Pancreas (tissue), 10 donors: Measurements from ENCODE around the gene GRHPR. TPM values are rescaled to one million over a fixed set of nuclear protein-coding genes. Genes with fewer than 3 reads are reported as not detected.

ENCODE experiments used
- ATAC-seq, 4 donors: fragments of 200-7000 bp; cut with Tn5 transposase; one replicate each; pipeline versions ENCODE4 v1.8.0 to v1.9.1; 2020; ENCODE audit warnings: mild to moderate bottlenecking in 4 of 4, moderate library complexity in 4 of 4
- DNase-seq, 6 donors: peaks; one replicate each; pipeline ENCODE4 v3.0.0-alpha.2; 2020
- FAIRE-seq: peaks from 2 replicates; lab custom pipeline; 2012; peaks lifted over from hg19 to GRCh38; lab: Jason Lieb, UNC
- H3K27ac ChIP-seq, 4 donors: fragments of 200-600 bp; sonication (generic); 1 replicate in 3 of 4; 2 replicates in 1 of 4; pipeline versions ENCODE4 v1.5.0 to v1.8.0; 2020
- H3K27me3 ChIP-seq, 4 donors: fragments of 200-600 bp; one replicate each; pipeline ENCODE4 v1.8.0; 2021
- H3K36me3 ChIP-seq, 3 donors: fragments of 200-600 bp; sonication (generic) in 1 of 3; one replicate each; pipeline versions ENCODE4 v1.5.0 to v1.8.0; 2020 to 2021
- H3K4me1 ChIP-seq, 3 donors: fragments of 200-600 bp; one replicate each; pipeline ENCODE4 v1.8.0; 2021
- H3K4me3 ChIP-seq, 4 donors: fragments of 200-600 bp; sonication (generic) in 2 of 4; one replicate each; pipeline versions ENCODE4 v1.5.0 to v1.8.0; 2020 to 2021
- H3K9me3 ChIP-seq, 4 donors: fragments of 200-600 bp; one replicate each; pipeline ENCODE4 v1.8.0; 2021
- CTCF ChIP-seq, 4 donors: fragments of 200-600 bp; sonication (generic) in 3 of 4; IDR thresholded peaks; one replicate each; pipeline versions ENCODE4 v1.5.0 to v1.8.0; 2021; ENCODE audit warnings: antibody characterized with exemption in 4 of 4
- WGBS, 2 donors: extraction: QIAGEN DNeasy Blood & Tissue Kit; methylation state at CpG; one replicate each; pipeline ENCODE4 v1.1.7; 2013; 5-methylcytosine and 5-hydroxymethylcytosine counted together
- intact Hi-C, 3 donors: fragments of 100-400 bp; cut with DNase I; formaldehyde crosslinking; loops; one replicate each; pipeline versions ENCODE4 v1.11.1 to v1.14.2; 2022
- polyA plus RNA-seq, 2 donors: library from polyadenylated mRNA; stranded (reverse); fragments of 200-250 nt; gene quantifications; one replicate each; pipeline ENCODE4 v1.2.3, GENCODE V29; 2013
- total RNA-seq, 6 donors: library from RNA; stranded (reverse); fragmentation: NEBNext Ultra II Directional in 4 of 6; extraction: Animal tissue kit (Norgen Biotek cat#: 25700) in 4 of 6; gene quantifications; one replicate each; pipeline versions ENCODE4 v1.2.1 to v1.2.4, GENCODE V29; 2021 to 2023
- donor health status: healthy with polysubstance abuse.
- donor health status: DM: no; HTN: no; CAD: no; lungs with moderate emphysema.
- donor health status: DM: no; HTN: no; CAD: no.
- donor health status: control.
- donor health status: control.
- donor health status: Bipolar disorder and iron deficiency.
- donor health status: DM: yes; HTN: yes; CAD: no.
- donor health status: DM: no; HTN: no; CAD: no.
- donor health status: DM: no; HTN: no; CAD: no.
- donor health status: DM: yes; HTN: yes; CAD: no.

GRHPR gene
- total and polyA plus RNA-seq, 8 donors: 30.2 to 54.3 (median 43.3) TPM

GRCh38 chr9:37420271-37421215 is 2.0 kb upstream of the GRHPR start:
- Histone ChIP-seq H3K27me3 (no peaks in the 10 kb centered on the region), H3K36me3 (no peaks in the 10 kb centered on the region), H3K4me1 (peaks cover 12 to 24% (median 20%) of the 10 kb centered on the region in 3 donors), H3K9me3 (no peaks in the 10 kb centered on the region), H3K4me3 (no peak overlapping the region), H3K27ac (no peak overlapping the region)
- no peak for TF ChIP-seq CTCF (IDR thresholded peaks at IDR 0.05)
- WGBS, 2 donors: 85% methylated on average over 12 of the region's 12 CpGs
- ATAC-seq: no peak
- no peak for DNase-seq
- FAIRE-seq: no peak
- intact Hi-C loops: no loop called here

GRCh38 chr9:37421914-37422288 is 595 bp upstream of the GRHPR start:
- peak in 1 of 6 donors; percentile 71 for DNase-seq
- Histone ChIP-seq H3K36me3 (peaks cover 0 to 6% (median 0%) of the 10 kb centered on the region in 3 donors), H3K9me3 (no peaks in the 10 kb centered on the region), H3K27ac (peak overlapping the region; percentile 63 to 87 (median 75)), H3K27me3 (no peaks in the 10 kb centered on the region), H3K4me1 (peaks cover 12 to 24% (median 20%) of the 10 kb centered on the region in 3 donors), H3K4me3 (peak overlapping the region in 3 of 4 donors; percentile 76 to 93 (median 91))
- FAIRE-seq: no peak
- WGBS, 2 donors: 51% methylated on average over 8 of the region's 8 CpGs
- ATAC-seq: peak in 2 of 4 donors; percentile 55 to 65
- TF ChIP-seq CTCF (IDR thresholded peaks at IDR 0.05): no peak
- intact Hi-C loops: no loop called here

- Histone ChIP-seq H3K36me3 (peaks cover 0 to 17% (median 0%) of the 10 kb centered on the region in 3 donors), H3K27me3 (no peaks in the 10 kb centered on the region), H3K4me1 (peaks cover 12 to 24% (median 20%) of the 10 kb centered on the region in 3 donors), H3K9me3 (no peaks in the 10 kb centered on the region), H3K27ac (no peak overlapping the region), H3K4me3 (peak overlapping the region; percentile 76 to 93 (median 85))
- TF ChIP-seq CTCF (IDR thresholded peaks at IDR 0.05): no peak
- ATAC-seq (no peak), FAIRE-seq (no peak), DNase-seq (peak in 1 of 6 donors; percentile 18)
- 21 to 33% methylated on average over 2 of the region's 2 CpGs for WGBS, 2 donors
- intact Hi-C loops: no loop called here
Observed at GRCh38 chr9:37423508-37423907, 1.0 kb downstream of the GRHPR start.

- intact Hi-C loops: no loop called here
- WGBS, 2 donors: 38 to 44% methylated on average over 8 of the region's 8 CpGs
- Histone ChIP-seq H3K27me3 (no peaks in the 10 kb centered on the region), H3K4me3 (peak overlapping the region in 2 of 4 donors; percentile 4 to 93), H3K4me1 (peaks cover 12 to 24% (median 20%) of the 10 kb centered on the region in 3 donors), H3K27ac (no peak overlapping the region), H3K36me3 (peaks cover 0 to 21% (median 0%) of the 10 kb centered on the region in 3 donors), H3K9me3 (no peaks in the 10 kb centered on the region)
- peak in 1 of 6 donors; percentile 46 for DNase-seq
- no peak for TF ChIP-seq CTCF (IDR thresholded peaks at IDR 0.05)
- ATAC-seq: no peak
- FAIRE-seq: no peak
Observed at GRCh38 chr9:37424204-37424685, 1.7 kb downstream of the GRHPR start.
